Spleen (tissue), 7 donors: ENCODE results near the gene DCAF5.

ENCODE experiments used
- POLR2A ChIP-seq, 3 donors: fragments of 450-650 bp; IDR thresholded peaks; one replicate each; pipeline ENCODE4 v1.5.1; 2017; ENCODE audit warnings: antibody characterized with exemption in 3 of 3, mild to moderate bottlenecking in 1 of 3
- POLR2AphosphoS5 ChIP-seq, 3 donors: sonication (generic); formaldehyde crosslinking; IDR thresholded peaks; one replicate each; pipeline ENCODE4 v1.5.1; 2017; ENCODE audit warnings: antibody characterized with exemption in 3 of 3
- TF ChIP-seq, protein P1 (sequence below), 11 experiments: fragments of 200-600 bp in 7 of 11; fragments of 450-650 bp in 4 of 11; sonication (generic) in 4 of 11; IDR thresholded peaks in 8 of 11; conservative IDR thresholded peaks in 3 of 11; 1 replicate in 7 of 11; 2 replicates in 4 of 11; pipeline versions ENCODE4 v1.4.0 to v1.8.0; 2016 to 2021; ENCODE audit warnings: antibody characterized with exemption in 11 of 11, inconsistent platforms in 4 of 11, mild to moderate bottlenecking in 1 of 11
- donor health status: DM: no; HTN: no; CAD: no; lungs with moderate emphysema.
- donor health status: DM: no; HTN: no; CAD: no.
- donor health status: DM: no; HTN: no; CAD: no.

DNA sequence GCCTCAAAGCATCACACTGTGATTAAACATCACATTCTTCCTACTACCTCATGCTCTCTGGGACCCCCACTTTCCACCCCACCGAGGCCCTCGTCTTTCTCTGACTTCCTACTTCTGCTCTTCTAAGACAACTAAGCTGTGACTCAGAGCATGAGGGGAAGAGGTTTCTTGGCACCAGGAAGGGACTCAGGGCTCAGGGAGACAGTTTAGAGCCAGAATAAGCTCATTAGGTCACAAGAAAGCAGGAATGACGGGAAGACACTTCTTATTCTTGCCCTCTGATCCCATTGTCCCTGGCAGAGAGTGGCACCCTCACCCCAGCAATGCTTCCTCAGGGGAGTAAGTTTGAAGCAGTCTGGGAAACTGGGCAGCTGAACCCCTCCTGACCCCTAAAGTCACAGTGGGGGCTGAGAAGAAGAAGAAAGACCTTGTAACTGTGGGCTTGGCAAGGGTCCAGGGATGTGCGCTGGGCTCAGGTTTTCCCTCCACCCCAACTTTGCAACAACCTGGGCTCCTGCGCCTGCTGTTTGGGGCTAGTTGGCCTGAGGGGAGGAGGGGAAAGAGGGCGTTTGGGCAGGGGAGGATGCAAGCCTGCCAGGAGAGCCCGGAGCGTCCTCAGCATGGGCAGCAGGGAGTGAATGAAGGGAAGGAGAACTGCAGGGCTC is 109.2 kb downstream of the DCAF5 start:
- TF ChIP-seq POLR2A (IDR thresholded peaks at IDR 0.05), result no peak
- peak; percentile 35 to 37 (median 36) for TF ChIP-seq POLR2AphosphoS5 (IDR thresholded peaks at IDR 0.05)
- TF ChIP-seq, protein P1, sequence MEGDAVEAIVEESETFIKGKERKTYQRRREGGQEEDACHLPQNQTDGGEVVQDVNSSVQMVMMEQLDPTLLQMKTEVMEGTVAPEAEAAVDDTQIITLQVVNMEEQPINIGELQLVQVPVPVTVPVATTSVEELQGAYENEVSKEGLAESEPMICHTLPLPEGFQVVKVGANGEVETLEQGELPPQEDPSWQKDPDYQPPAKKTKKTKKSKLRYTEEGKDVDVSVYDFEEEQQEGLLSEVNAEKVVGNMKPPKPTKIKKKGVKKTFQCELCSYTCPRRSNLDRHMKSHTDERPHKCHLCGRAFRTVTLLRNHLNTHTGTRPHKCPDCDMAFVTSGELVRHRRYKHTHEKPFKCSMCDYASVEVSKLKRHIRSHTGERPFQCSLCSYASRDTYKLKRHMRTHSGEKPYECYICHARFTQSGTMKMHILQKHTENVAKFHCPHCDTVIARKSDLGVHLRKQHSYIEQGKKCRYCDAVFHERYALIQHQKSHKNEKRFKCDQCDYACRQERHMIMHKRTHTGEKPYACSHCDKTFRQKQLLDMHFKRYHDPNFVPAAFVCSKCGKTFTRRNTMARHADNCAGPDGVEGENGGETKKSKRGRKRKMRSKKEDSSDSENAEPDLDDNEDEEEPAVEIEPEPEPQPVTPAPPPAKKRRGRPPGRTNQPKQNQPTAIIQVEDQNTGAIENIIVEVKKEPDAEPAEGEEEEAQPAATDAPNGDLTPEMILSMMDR (IDR thresholded peaks at IDR 0.05 in 8 of 11, conservative IDR thresholded peaks at IDR 0.05 in 3 of 11), result no peak
